MM.1S (cell line): Measurements from ENCODE around the gene TMEM235.

Experiments used
- DNase-seq: peaks from one replicate; pipeline ENCODE4 v3.0.0-alpha.2; 2015
- H2AFZ ChIP-seq: fragments of 300-600 bp; sonication (generic); 2 replicates; pipeline ENCODE4 v1.6.0; 2016; ENCODE audit warnings: antibody characterized with exemption, low read length
- H3F3A ChIP-seq: fragments of 300-600 bp; sonication (generic); 2 replicates; pipeline ENCODE4 v1.6.1; 2016; ENCODE audit warnings: mild to moderate bottlenecking, antibody characterized with exemption, low read length, moderate library complexity, mixed read lengths; ENCODE audit not compliant: insufficient read depth
- H3K27ac ChIP-seq: fragments of 300-600 bp; sonication (generic); 2 replicates; pipeline ENCODE4 v1.5.1; 2016; ENCODE audit warnings: mild to moderate bottlenecking, low read length
- H3K27me3 ChIP-seq: fragments of 300-600 bp; sonication (generic); replicated peaks from 2 replicates; pipeline ENCODE4 v1.6.0; 2016; ENCODE audit warnings: low read length; ENCODE audit not compliant: insufficient read depth
- H3K36me3 ChIP-seq: fragments of 300-600 bp; sonication (generic); replicated peaks from 2 replicates; pipeline ENCODE4 v1.6.1; 2016; ENCODE audit warnings: mild to moderate bottlenecking, low read length, mixed read lengths; ENCODE audit not compliant: insufficient read depth
- H3K4me1 ChIP-seq: fragments of 300-600 bp; sonication (generic); 2 replicates; pipeline ENCODE4 v1.6.1; 2016; ENCODE audit warnings: low read length, mixed read lengths
- H3K4me2 ChIP-seq: fragments of 300-600 bp; sonication (generic); 2 replicates; pipeline ENCODE4 v1.6.0; 2016; ENCODE audit warnings: low read depth, low read length
- H3K4me3 ChIP-seq: fragments of 300-600 bp; sonication (generic); 2 replicates; pipeline ENCODE4 v1.5.1; 2016; ENCODE audit warnings: low read length, mixed read lengths
- H3K79me2 ChIP-seq: fragments of 300-600 bp; sonication (generic); 2 replicates; pipeline ENCODE4 v1.6.1; 2016; ENCODE audit warnings: mixed run types, low read length, mixed read lengths
- H3K9ac ChIP-seq: fragments of 300-600 bp; sonication (generic); 2 replicates; pipeline ENCODE4 v1.6.1; 2016; ENCODE audit warnings: low read length, mixed read lengths
- H3K9me2 ChIP-seq: fragments of 300-600 bp; sonication (generic); replicated peaks from 2 replicates; pipeline ENCODE4 v1.6.1; 2016; ENCODE audit warnings: mild to moderate bottlenecking, low read length, mixed read lengths; ENCODE audit not compliant: insufficient read depth
- H3K9me3 ChIP-seq: fragments of 300-600 bp; sonication (generic); replicated peaks from 2 replicates; pipeline ENCODE4 v1.6.1; 2016; ENCODE audit warnings: mild to moderate bottlenecking, low read length, mixed read lengths; ENCODE audit not compliant: insufficient read depth
- H4K20me1 ChIP-seq: fragments of 300-600 bp; sonication (generic); 2 replicates; pipeline ENCODE4 v1.6.1; 2016; ENCODE audit warnings: mild to moderate bottlenecking, low read length, moderate library complexity, mixed read lengths; ENCODE audit not compliant: insufficient read depth
- EZH2 ChIP-seq: fragments of 300-600 bp; sonication (generic); optimal IDR thresholded peaks from 2 replicates; pipeline ENCODE3; 2017; ENCODE audit warnings: low read depth, mild to moderate bottlenecking, antibody characterized with exemption, low read length, mixed read lengths
- EZH2phosphoT487 ChIP-seq: fragments of 300-600 bp; sonication (generic); IDR thresholded peaks from 2 replicates; pipeline ENCODE4 v1.6.1; 2018; ENCODE audit warnings: antibody characterized with exemption, low read length
- TF ChIP-seq, protein P1 (sequence below): fragments of 300-600 bp; sonication (generic); IDR thresholded peaks from 2 replicates; pipeline ENCODE4 v1.5.1; 2016; ENCODE audit warnings: antibody characterized with exemption, low read length, mixed read lengths

The TMEM235 gene

DNA sequence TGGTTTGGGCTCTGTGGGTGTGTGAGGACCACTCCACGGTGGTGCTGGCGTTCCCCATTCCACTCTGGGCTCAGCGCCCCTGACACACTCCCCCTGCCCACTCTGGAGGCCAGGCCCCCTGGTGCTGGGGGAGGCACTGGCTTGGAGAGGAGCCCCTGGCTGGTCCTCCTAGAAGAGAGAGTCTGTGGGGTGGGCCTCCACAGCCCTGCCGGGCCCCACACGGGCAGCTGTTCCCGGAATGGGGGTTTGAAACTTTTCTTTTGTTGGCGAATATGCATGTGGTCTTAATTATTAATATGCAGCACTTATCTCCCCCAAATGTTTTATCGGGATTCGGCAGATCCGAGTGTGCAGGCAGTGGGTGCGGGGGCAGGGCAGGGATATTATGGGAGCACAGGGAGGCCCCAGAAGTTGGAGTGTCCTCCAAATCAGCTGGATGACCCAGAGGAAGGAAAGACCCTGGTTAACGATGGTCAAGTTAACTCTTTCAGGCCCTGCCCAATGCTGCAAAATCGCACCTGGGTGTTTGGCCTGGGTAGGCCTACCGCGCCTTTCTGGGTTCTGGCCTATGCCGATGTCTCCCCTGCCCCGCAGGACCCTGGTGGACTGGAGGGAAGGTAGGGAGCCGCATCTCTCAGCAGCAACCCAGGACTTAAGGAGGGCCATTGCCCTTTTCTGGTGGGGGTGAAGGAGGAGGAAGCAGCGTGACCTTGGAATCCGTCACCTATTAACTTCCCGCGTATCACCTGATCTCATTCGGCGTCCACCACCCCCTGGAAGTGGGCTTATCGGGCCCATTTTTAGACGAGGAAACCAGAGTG, 36.0 kb downstream of the TMEM235 start:
- H3K27me3 ChIP-seq = peaks cover 17% of the 10 kb centered on the region
- H3F3A ChIP-seq = no peaks in the 10 kb centered on the region
- H3K4me1 ChIP-seq = no peaks in the 10 kb centered on the region
- H2AFZ ChIP-seq = no peak overlapping the region
- no peaks in the 10 kb centered on the region for H3K36me3 ChIP-seq
- H4K20me1 ChIP-seq = no peaks in the 10 kb centered on the region
- no peak for TF ChIP-seq EZH2
- no peak overlapping the region for H3K4me3 ChIP-seq
- no peaks in the 10 kb centered on the region for H3K79me2 ChIP-seq
- no peak overlapping the region for H3K4me2 ChIP-seq
- no peaks in the 10 kb centered on the region for H3K9me2 ChIP-seq
- H3K27ac ChIP-seq = no peak overlapping the region
- no peak for DNase-seq
- H3K9ac ChIP-seq = no peak overlapping the region
- no peaks in the 10 kb centered on the region for H3K9me3 ChIP-seq

DNA sequence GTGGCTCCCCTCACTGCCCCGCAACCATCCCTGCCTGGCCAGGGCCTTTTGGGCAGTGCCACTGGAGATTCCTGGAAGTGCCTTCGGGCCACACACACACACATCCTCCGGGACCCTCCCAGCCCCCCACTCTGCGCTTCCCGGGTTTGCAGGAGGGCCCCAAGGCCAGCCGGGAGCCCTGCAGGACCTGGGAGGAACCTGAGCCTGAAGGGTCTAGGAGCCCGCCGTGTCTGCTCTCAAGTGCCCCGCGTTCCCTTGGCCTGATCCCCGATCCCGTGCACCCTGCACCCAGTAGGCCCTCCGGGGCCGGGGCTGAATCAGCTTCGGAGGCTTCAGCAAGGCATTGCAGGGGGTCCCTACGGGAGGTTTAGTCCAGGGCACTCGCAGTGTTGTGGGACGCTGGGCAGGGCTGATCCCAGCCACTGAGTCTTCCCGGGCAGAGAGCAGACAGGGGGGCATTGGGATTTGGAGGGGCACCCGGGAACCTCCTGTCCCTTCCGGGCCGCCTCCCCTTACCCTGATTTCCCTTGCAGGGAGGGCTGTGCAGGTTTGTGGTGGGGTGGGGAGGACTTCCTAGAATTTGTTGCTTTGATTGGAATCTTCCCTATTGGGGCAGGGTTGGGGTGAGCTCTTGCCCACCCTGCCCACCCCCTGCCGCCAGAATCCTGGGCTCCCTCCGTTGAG, 36.9 kb downstream of the TMEM235 start:
- Histone ChIP-seq H4K20me1 (no peaks in the 10 kb centered on the region), H3K36me3 (no peaks in the 10 kb centered on the region), H2AFZ (no peak overlapping the region), H3K9me3 (no peaks in the 10 kb centered on the region), H3K4me1 (no peaks in the 10 kb centered on the region), H3K4me3 (no peak overlapping the region), H3F3A (no peaks in the 10 kb centered on the region), H3K27me3 (peaks cover 17% of the 10 kb centered on the region), H3K4me2 (no peak overlapping the region), H3K79me2 (no peaks in the 10 kb centered on the region), H3K9me2 (no peaks in the 10 kb centered on the region), H3K27ac (no peak overlapping the region), H3K9ac (no peak overlapping the region)
- no peak for DNase-seq
- TF ChIP-seq EZH2 (no peak), EZH2phosphoT487 (no peak)
- TF ChIP-seq, protein P1, sequence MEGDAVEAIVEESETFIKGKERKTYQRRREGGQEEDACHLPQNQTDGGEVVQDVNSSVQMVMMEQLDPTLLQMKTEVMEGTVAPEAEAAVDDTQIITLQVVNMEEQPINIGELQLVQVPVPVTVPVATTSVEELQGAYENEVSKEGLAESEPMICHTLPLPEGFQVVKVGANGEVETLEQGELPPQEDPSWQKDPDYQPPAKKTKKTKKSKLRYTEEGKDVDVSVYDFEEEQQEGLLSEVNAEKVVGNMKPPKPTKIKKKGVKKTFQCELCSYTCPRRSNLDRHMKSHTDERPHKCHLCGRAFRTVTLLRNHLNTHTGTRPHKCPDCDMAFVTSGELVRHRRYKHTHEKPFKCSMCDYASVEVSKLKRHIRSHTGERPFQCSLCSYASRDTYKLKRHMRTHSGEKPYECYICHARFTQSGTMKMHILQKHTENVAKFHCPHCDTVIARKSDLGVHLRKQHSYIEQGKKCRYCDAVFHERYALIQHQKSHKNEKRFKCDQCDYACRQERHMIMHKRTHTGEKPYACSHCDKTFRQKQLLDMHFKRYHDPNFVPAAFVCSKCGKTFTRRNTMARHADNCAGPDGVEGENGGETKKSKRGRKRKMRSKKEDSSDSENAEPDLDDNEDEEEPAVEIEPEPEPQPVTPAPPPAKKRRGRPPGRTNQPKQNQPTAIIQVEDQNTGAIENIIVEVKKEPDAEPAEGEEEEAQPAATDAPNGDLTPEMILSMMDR = no peak

DNA sequence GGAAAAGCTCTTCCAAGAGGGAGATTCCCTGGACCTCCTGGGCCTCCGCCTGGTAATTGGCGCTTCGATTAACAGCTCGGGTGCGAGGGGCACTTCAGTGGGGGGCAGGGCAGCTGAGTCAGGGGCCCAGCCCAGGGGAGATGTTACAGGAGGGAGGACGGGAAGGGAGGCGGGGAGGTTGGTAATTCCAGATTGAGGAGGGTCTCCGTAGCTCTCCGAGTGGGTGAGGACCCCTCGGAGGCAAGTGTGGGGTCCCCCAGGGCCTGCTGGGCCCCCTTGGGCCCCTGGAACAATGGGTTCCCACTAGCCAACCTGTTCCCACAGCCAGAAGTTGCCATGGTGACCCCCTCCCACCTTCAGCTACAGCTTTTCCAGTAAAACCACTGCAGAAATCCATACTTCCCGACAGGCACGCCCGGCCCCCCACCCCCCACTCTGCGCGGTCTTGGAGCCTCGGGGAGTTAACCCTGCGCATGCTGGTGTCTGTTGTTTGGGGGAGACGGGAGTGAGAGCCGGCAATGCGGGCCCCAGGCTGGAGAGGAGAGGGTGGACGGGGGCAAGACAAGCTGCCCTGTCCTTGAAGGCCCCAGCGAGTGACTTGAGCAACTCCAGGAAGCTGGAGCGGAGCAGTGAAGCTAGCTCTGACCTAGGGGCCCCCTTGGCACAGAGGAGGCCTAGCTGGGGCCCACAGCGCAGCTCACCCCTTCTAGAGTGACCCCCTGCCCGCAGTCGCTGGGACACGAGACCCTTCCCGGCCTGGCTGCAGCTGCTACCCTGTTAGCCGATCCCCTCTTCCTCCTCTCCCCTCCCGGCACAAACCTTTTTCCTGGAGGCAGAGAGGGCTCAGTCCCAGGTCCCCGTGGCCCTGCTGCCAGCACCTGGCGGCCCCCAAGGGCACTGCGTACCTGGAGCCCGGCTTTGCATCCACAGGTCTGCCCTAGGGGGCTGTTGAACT, 37.8 kb downstream of the TMEM235 start:
- no peaks in the 10 kb centered on the region for H4K20me1 ChIP-seq
- H3K36me3 ChIP-seq = no peaks in the 10 kb centered on the region
- TF ChIP-seq EZH2 = no peak
- TF ChIP-seq, protein P1 = no peak
- TF ChIP-seq EZH2phosphoT487 = no peak
- H3K9me3 ChIP-seq = no peaks in the 10 kb centered on the region
- H3K79me2 ChIP-seq = no peaks in the 10 kb centered on the region
- no peak overlapping the region for H3K4me3 ChIP-seq
- H3K4me2 ChIP-seq = no peak overlapping the region
- H2AFZ ChIP-seq = no peak overlapping the region
- H3K9ac ChIP-seq = no peak overlapping the region
- no peaks in the 10 kb centered on the region for H3F3A ChIP-seq
- no peak overlapping the region for H3K27ac ChIP-seq
- no peaks in the 10 kb centered on the region for H3K9me2 ChIP-seq
- peaks cover 17% of the 10 kb centered on the region for H3K27me3 ChIP-seq
- no peaks in the 10 kb centered on the region for H3K4me1 ChIP-seq
- DNase-seq = no peak
